Mucosa of stomach (tissue), 1 donor: ENCODE results near the gene DLL1.

Source experiments
- H3K27me3 ChIP-seq: one replicate; pipeline ENCODE4 v1.7.0; 2013; ENCODE audit warnings: mild to moderate bottlenecking, low read length; ENCODE audit not compliant: control insufficient read depth, insufficient read depth
- H3K36me3 ChIP-seq: one replicate; pipeline ENCODE4 v1.7.0; 2013; ENCODE audit warnings: low read length; ENCODE audit not compliant: control insufficient read depth, insufficient read depth
- H3K4me1 ChIP-seq: one replicate; pipeline ENCODE4 v1.7.0; 2013; ENCODE audit warnings: mild to moderate bottlenecking, low read length; ENCODE audit not compliant: control insufficient read depth, insufficient read depth
- H3K4me3 ChIP-seq: one replicate; pipeline ENCODE4 v1.7.0; 2013; ENCODE audit warnings: low read length
- H3K9ac ChIP-seq: one replicate; pipeline ENCODE4 v1.7.0; 2013; ENCODE audit warnings: mild to moderate bottlenecking, low read length, moderate library complexity
- H3K9me3 ChIP-seq: one replicate; pipeline ENCODE4 v1.7.0; 2013; ENCODE audit warnings: mild to moderate bottlenecking, low read length, moderate library complexity; ENCODE audit not compliant: control insufficient read depth
- donor health status: Pancreatic carcinoma.

Gene DLL1

GRCh38 chr6:170294298-170294730 is 3.4 kb upstream of the DLL1 start:
- peaks cover 49% of the 10 kb centered on the region for H3K4me1 ChIP-seq
- H3K4me3 ChIP-seq, result no peak overlapping the region
- H3K9me3 ChIP-seq, result no peaks in the 10 kb centered on the region
- H3K9ac ChIP-seq, result no peak overlapping the region
- no peaks in the 10 kb centered on the region for H3K36me3 ChIP-seq
- H3K27me3 ChIP-seq, result peaks cover 84% of the 10 kb centered on the region

- Histone ChIP-seq H3K9me3 (no peaks in the 10 kb centered on the region), H3K27me3 (peaks cover 91% of the 10 kb centered on the region), H3K4me3 (no peak overlapping the region), H3K36me3 (no peaks in the 10 kb centered on the region), H3K9ac (no peak overlapping the region), H3K4me1 (peaks cover 54% of the 10 kb centered on the region)
Observed at GRCh38 chr6:170293341-170294231, 2.7 kb upstream of the DLL1 start.

- no peaks in the 10 kb centered on the region for H3K9me3 ChIP-seq
- peaks cover 96% of the 10 kb centered on the region for H3K27me3 ChIP-seq
- no peak overlapping the region for H3K9ac ChIP-seq
- no peaks in the 10 kb centered on the region for H3K36me3 ChIP-seq
- H3K4me1 ChIP-seq, result peaks cover 60% of the 10 kb centered on the region
- H3K4me3 ChIP-seq, result no peak overlapping the region
Observed at GRCh38 chr6:170292407-170293158, 1.7 kb upstream of the DLL1 start.

- Histone ChIP-seq H3K4me3 (no peak overlapping the region), H3K9me3 (no peaks in the 10 kb centered on the region), H3K27me3 (peaks cover 96% of the 10 kb centered on the region), H3K36me3 (no peaks in the 10 kb centered on the region), H3K4me1 (peaks cover 59% of the 10 kb centered on the region), H3K9ac (no peak overlapping the region)
Observed at GRCh38 chr6:170292111-170292406, 1.2 kb upstream of the DLL1 start.

GRCh38 chr6:170291271-170292110 is 613 bp upstream of the DLL1 start:
- H3K9me3 ChIP-seq, result no peaks in the 10 kb centered on the region
- H3K9ac ChIP-seq, result peak overlapping the region; percentile 15
- peaks cover 96% of the 10 kb centered on the region for H3K27me3 ChIP-seq
- H3K36me3 ChIP-seq, result no peaks in the 10 kb centered on the region
- H3K4me1 ChIP-seq, result peaks cover 59% of the 10 kb centered on the region
- H3K4me3 ChIP-seq, result no peak overlapping the region

GRCh38 chr6:170289951-170290295 is 955 bp downstream of the DLL1 start:
- Histone ChIP-seq H3K9me3 (no peaks in the 10 kb centered on the region), H3K36me3 (no peaks in the 10 kb centered on the region), H3K4me3 (peak overlapping the region; percentile 35), H3K4me1 (peaks cover 49% of the 10 kb centered on the region), H3K27me3 (peaks cover 86% of the 10 kb centered on the region), H3K9ac (peak overlapping the region; percentile 58)

- Histone ChIP-seq H3K27me3 (peaks cover 80% of the 10 kb centered on the region), H3K4me3 (no peak overlapping the region), H3K36me3 (no peaks in the 10 kb centered on the region), H3K4me1 (peaks cover 44% of the 10 kb centered on the region), H3K9me3 (no peaks in the 10 kb centered on the region), H3K9ac (peak overlapping the region; percentile 58)
Observed at GRCh38 chr6:170289180-170289931, 1.5 kb downstream of the DLL1 start.

GRCh38 chr6:170288852-170289179 is 2.1 kb downstream of the DLL1 start:
- H3K27me3 ChIP-seq, result peaks cover 75% of the 10 kb centered on the region
- no peaks in the 10 kb centered on the region for H3K36me3 ChIP-seq
- H3K4me1 ChIP-seq, result peaks cover 44% of the 10 kb centered on the region
- H3K9me3 ChIP-seq, result no peaks in the 10 kb centered on the region
- H3K9ac ChIP-seq, result peak overlapping the region; percentile 22
- no peak overlapping the region for H3K4me3 ChIP-seq

- H3K27me3 ChIP-seq, result peaks cover 68% of the 10 kb centered on the region
- peaks cover 44% of the 10 kb centered on the region for H3K4me1 ChIP-seq
- no peaks in the 10 kb centered on the region for H3K36me3 ChIP-seq
- H3K9me3 ChIP-seq, result no peaks in the 10 kb centered on the region
- H3K4me3 ChIP-seq, result no peak overlapping the region
- H3K9ac ChIP-seq, result no peak overlapping the region
Observed at GRCh38 chr6:170288091-170288631, 2.7 kb downstream of the DLL1 start.

- H3K4me1 ChIP-seq, result peaks cover 39% of the 10 kb centered on the region
- no peak overlapping the region for H3K9ac ChIP-seq
- H3K4me3 ChIP-seq, result no peak overlapping the region
- no peaks in the 10 kb centered on the region for H3K9me3 ChIP-seq
- H3K27me3 ChIP-seq, result peaks cover 62% of the 10 kb centered on the region
- no peaks in the 10 kb centered on the region for H3K36me3 ChIP-seq
Observed at GRCh38 chr6:170287371-170287876, 3.5 kb downstream of the DLL1 start.

GRCh38 chr6:170286934-170287265 is 4.0 kb downstream of the DLL1 start:
- H3K4me3 ChIP-seq, result no peak overlapping the region
- no peaks in the 10 kb centered on the region for H3K9me3 ChIP-seq
- H3K27me3 ChIP-seq, result peaks cover 57% of the 10 kb centered on the region
- no peaks in the 10 kb centered on the region for H3K36me3 ChIP-seq
- H3K4me1 ChIP-seq, result peaks cover 34% of the 10 kb centered on the region
- no peak overlapping the region for H3K9ac ChIP-seq
